Prostate gland (tissue), 2 donors: Measurements from ENCODE around the gene TIE1.

Experiments
- CTCF ChIP-seq, 4 experiments: fragments of 200-600 bp in 2 of 4; fragments of 450-650 bp in 2 of 4; sonication (generic) in 2 of 4; IDR thresholded peaks; 1 replicate in 3 of 4; 2 replicates in 1 of 4; pipeline ENCODE4 v1.5.1; 2016 to 2019; ENCODE audit warnings: antibody characterized with exemption in 4 of 4, mild to moderate bottlenecking in 2 of 4, moderate library complexity in 2 of 4
- POLR2A ChIP-seq: fragments of 450-650 bp; IDR thresholded peaks from one replicate; pipeline ENCODE4 v1.6.1; 2016; ENCODE audit warnings: antibody characterized with exemption, mild to moderate bottlenecking

DNA sequence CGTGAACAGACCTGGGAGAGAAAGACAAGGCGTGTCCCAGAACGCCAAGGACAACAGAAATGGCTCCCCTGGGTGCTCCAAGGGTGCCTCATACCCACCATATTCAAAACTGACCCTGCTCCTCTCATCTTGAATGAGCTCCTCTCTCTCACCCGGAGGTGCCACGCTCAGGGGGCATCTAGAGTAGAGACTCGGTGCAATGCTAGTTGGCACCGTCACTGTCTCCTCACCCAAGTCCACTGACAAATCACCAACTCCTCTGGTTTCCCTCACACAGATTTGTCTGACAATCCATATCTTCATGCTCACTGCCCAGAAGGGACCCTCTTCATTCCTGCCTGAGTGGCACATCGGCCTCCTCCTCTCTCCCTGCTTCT is 26.0 kb upstream of the TIE1 start:
- TF ChIP-seq CTCF (IDR thresholded peaks at IDR 0.05) (no peak), POLR2A (no peak)
